Measurements from ENCODE around the gene ANKRD2.

ANKRD2 gene

GRCh38 chr10:97570789-97571471 lies 1.6 kb upstream of the ANKRD2 start:
- H3K9ac ChIP-seq (ENCODE audit: low read length): no peak overlapping the region
- H3K79me2 ChIP-seq (ENCODE audit: insufficient read depth, low read length): no peaks in the 10 kb centered on the region
- no peaks in the 10 kb centered on the region for H3K9me3 ChIP-seq (ENCODE audit: insufficient read depth, low read length)
- H3F3A ChIP-seq (ENCODE audit: insufficient read depth): no peaks in the 10 kb centered on the region
- no peaks in the 10 kb centered on the region for H3K9me2 ChIP-seq (replicated peaks; ENCODE audit: insufficient read depth, low read length)
- no peak overlapping the region for H3K27ac ChIP-seq (ENCODE audit: low read depth, low read length)
- H4K20me1 ChIP-seq (ENCODE audit: low read depth, low read length): no peaks in the 10 kb centered on the region
- H2AFZ ChIP-seq (ENCODE audit: low read depth, low read length, severe bottlenecking): no peak overlapping the region
- no peak for TF ChIP-seq CTCF (IDR thresholded peaks at IDR 0.05; ENCODE audit: insufficient read depth, low read length, poor library complexity, severe bottlenecking)
- no peak for TF ChIP-seq EZH2phosphoT487 (conservative IDR thresholded peaks at IDR 0.05; ENCODE audit: low read length)
- no peaks in the 10 kb centered on the region for H3K27me3 ChIP-seq (ENCODE audit: low read length)
- H3K4me2 ChIP-seq (ENCODE audit: low read depth, low read length, poor library complexity, severe bottlenecking): no peak overlapping the region
- no peaks in the 10 kb centered on the region for H3K36me3 ChIP-seq (ENCODE audit: low read length)
- no peak overlapping the region for H3K4me3 ChIP-seq (ENCODE audit: insufficient read depth, low read length, poor library complexity, severe bottlenecking)

- Histone ChIP-seq H3K9ac (ENCODE audit: low read length) (no peak overlapping the region), H4K20me1 (ENCODE audit: low read depth, low read length) (no peaks in the 10 kb centered on the region), H3K79me2 (ENCODE audit: insufficient read depth, low read length) (no peaks in the 10 kb centered on the region), H3K4me2 (ENCODE audit: low read depth, low read length, poor library complexity, severe bottlenecking) (no peak overlapping the region), H3F3A (ENCODE audit: insufficient read depth) (no peaks in the 10 kb centered on the region), H3K9me2 (replicated peaks; ENCODE audit: insufficient read depth, low read length) (no peaks in the 10 kb centered on the region), H3K36me3 (ENCODE audit: low read length) (no peaks in the 10 kb centered on the region), H3K4me3 (ENCODE audit: insufficient read depth, low read length, poor library complexity, severe bottlenecking) (no peak overlapping the region), H3K27me3 (ENCODE audit: low read length) (no peaks in the 10 kb centered on the region), H3K9me3 (ENCODE audit: insufficient read depth, low read length) (no peaks in the 10 kb centered on the region), H2AFZ (ENCODE audit: low read depth, low read length, severe bottlenecking) (no peak overlapping the region), H3K27ac (ENCODE audit: low read depth, low read length) (no peak overlapping the region)
- no peak for TF ChIP-seq CTCF (IDR thresholded peaks at IDR 0.05; ENCODE audit: insufficient read depth, low read length, poor library complexity, severe bottlenecking)
- no peak for TF ChIP-seq EZH2phosphoT487 (conservative IDR thresholded peaks at IDR 0.05; ENCODE audit: low read length)
Measured at GRCh38 chr10:97571622-97572021, 957 bp upstream of the ANKRD2 start.

GRCh38 chr10:97573021-97573420 lies 442 bp downstream of the ANKRD2 start:
- no peaks in the 10 kb centered on the region for H4K20me1 ChIP-seq (ENCODE audit: low read depth, low read length)
- H3K4me2 ChIP-seq (ENCODE audit: low read depth, low read length, poor library complexity, severe bottlenecking): no peak overlapping the region
- H2AFZ ChIP-seq (ENCODE audit: low read depth, low read length, severe bottlenecking): no peak overlapping the region
- H3F3A ChIP-seq (ENCODE audit: insufficient read depth): no peaks in the 10 kb centered on the region
- no peaks in the 10 kb centered on the region for H3K36me3 ChIP-seq (ENCODE audit: low read length)
- H3K27me3 ChIP-seq (ENCODE audit: low read length): no peaks in the 10 kb centered on the region
- H3K79me2 ChIP-seq (ENCODE audit: insufficient read depth, low read length): no peaks in the 10 kb centered on the region
- no peak overlapping the region for H3K27ac ChIP-seq (ENCODE audit: low read depth, low read length)
- no peak overlapping the region for H3K4me3 ChIP-seq (ENCODE audit: insufficient read depth, low read length, poor library complexity, severe bottlenecking)
- TF ChIP-seq EZH2phosphoT487 (conservative IDR thresholded peaks at IDR 0.05; ENCODE audit: low read length): no peak
- TF ChIP-seq CTCF (IDR thresholded peaks at IDR 0.05; ENCODE audit: insufficient read depth, low read length, poor library complexity, severe bottlenecking): no peak
- no peaks in the 10 kb centered on the region for H3K9me3 ChIP-seq (ENCODE audit: insufficient read depth, low read length)
- H3K9ac ChIP-seq (ENCODE audit: low read length): no peak overlapping the region
- no peaks in the 10 kb centered on the region for H3K9me2 ChIP-seq (replicated peaks; ENCODE audit: insufficient read depth, low read length)

All from SU-DHL-6 (cell line).